SK-N-MC (cell line): ENCODE measurements around the gene PASD1.
"Not testable (repeated sequence)": the region's sequence is repeated elsewhere in the genome, so short reads cannot be mapped to it uniquely, and the experiment has no call there.

ENCODE experiments used
- EZH2 ChIP-seq: fragments of 200-600 bp; sonication (generic); IDR thresholded peaks from one replicate; pipeline ENCODE4 v1.6.1; 2017; ENCODE audit warnings: antibody characterized with exemption
- POLR2AphosphoS5 ChIP-seq: IDR thresholded peaks from 2 replicates; pipeline ENCODE4 v1.6.1; 2012; ENCODE audit warnings: mild to moderate bottlenecking, low read depth, low read length, borderline replicate concordance

GRCh38 chrX:151555301-151555700 is 8.2 kb upstream of the PASD1 start:
- TF ChIP-seq EZH2, POLR2AphosphoS5: not testable (repeated sequence)
